HepG2 (cell line): ENCODE measurements around the gene APOC1. TPM values are rescaled to one million over a fixed set of nuclear protein-coding genes. Genes with fewer than 3 reads are reported as not detected.

Source experiments
- CEBPB ChIP-seq: IDR thresholded peaks from 2 replicates; pipeline ENCODE4 v1.6.1; 2011; ENCODE audit warnings: low read depth, low read length, improper control_type of control experiment, borderline replicate concordance
- FLYWCH1 ChIP-seq: sonication (generic); formaldehyde crosslinking; IDR thresholded peaks from 2 replicates; pipeline ENCODE4 v1.8.1; 2023; ENCODE audit warnings: mild to moderate bottlenecking, missing genetic modification reagents
- MED13 ChIP-seq: sonication (generic); formaldehyde crosslinking; IDR thresholded peaks from 2 replicates; pipeline ENCODE4 v1.5.0; 2020; ENCODE audit warnings: missing genetic modification reagents
- NFATC3 ChIP-seq: sonication (generic); formaldehyde crosslinking; IDR thresholded peaks from 2 replicates; pipeline ENCODE4 v1.5.1; 2020; ENCODE audit warnings: mild to moderate bottlenecking, missing genetic modification reagents
- SRF ChIP-seq: IDR thresholded peaks from 2 replicates; pipeline ENCODE4 v1.6.1; 2011; ENCODE audit warnings: mild to moderate bottlenecking, low read depth, low read length, moderate library complexity
- ZNF296 ChIP-seq: sonication (generic); formaldehyde crosslinking; conservative IDR thresholded peaks from 2 replicates; pipeline ENCODE4 v1.5.0; 2020; ENCODE audit warnings: mild to moderate bottlenecking, missing genetic modification reagents
- ZNF335 ChIP-seq: sonication (generic); formaldehyde crosslinking; IDR thresholded peaks from 2 replicates; pipeline ENCODE4 v1.4.0; 2020; ENCODE audit warnings: missing genetic modification reagents
- ZNF543 ChIP-seq: sonication (generic); formaldehyde crosslinking; IDR thresholded peaks from 2 replicates; pipeline ENCODE4 v1.4.0; 2020; ENCODE audit warnings: mild to moderate bottlenecking, missing genetic modification reagents
- ZNF550 ChIP-seq: sonication (generic); formaldehyde crosslinking; IDR thresholded peaks from 2 replicates; pipeline ENCODE4 v1.4.0; 2020; ENCODE audit warnings: mild to moderate bottlenecking, missing genetic modification reagents, borderline replicate concordance
- ZNF782 ChIP-seq: sonication (generic); formaldehyde crosslinking; IDR thresholded peaks from 2 replicates; pipeline ENCODE4 v1.4.0; 2020; ENCODE audit warnings: missing genetic modification reagents, mild to moderate bottlenecking, borderline replicate concordance
- polyA plus RNA-seq, 8 experiments: library from polyadenylated mRNA; depleted of rRNA in 3 of 8; stranded (reverse) in 7 of 8; unstranded in 1 of 8; fragments of >200 nt; fragmentation: Illumina TruSeq in 4 of 8; extraction: Trizol in 4 of 8; gene quantifications; 2 replicates each; pipeline versions ENCODE4 v1.2.1 to v1.2.3, GENCODE V29; 2011 to 2016; ENCODE audit warnings: low read depth in 4 of 8, missing spikeins in 1 of 8, mixed read lengths in 1 of 8; ENCODE audit not compliant: insufficient read depth in 1 of 8
- total RNA-seq, 5 experiments: library from RNA; depleted of rRNA; stranded (reverse); fragments of >200 nt; fragmentation: Illumina TruSeq; extraction: Trizol; gene quantifications; 2 replicates each; pipeline ENCODE4 v1.2.3, GENCODE V29; 2016; ENCODE audit warnings: low read depth in 1 of 5
- TF ChIP-seq, protein P1 (sequence below): sonication (generic); formaldehyde crosslinking; IDR thresholded peaks from 2 replicates; pipeline ENCODE4 v1.4.0; 2020; ENCODE audit warnings: missing genetic modification reagents, borderline replicate concordance
- TF ChIP-seq, protein P2 (sequence below): sonication (generic); formaldehyde crosslinking; IDR thresholded peaks from 2 replicates; pipeline ENCODE4 v1.9.0; 2021; ENCODE audit warnings: missing genetic modification reagents, borderline replicate concordance
- TF ChIP-seq, protein P3 (sequence below): IDR thresholded peaks from 2 replicates; pipeline ENCODE4 v1.6.1; 2016; ENCODE audit warnings: low read depth, missing genetic modification reagents, missing compliant biosample characterization
- TF ChIP-seq, protein P4 (sequence below): sonication (generic); formaldehyde crosslinking; IDR thresholded peaks from 2 replicates; pipeline ENCODE4 v1.9.0; 2022; ENCODE audit warnings: missing genetic modification reagents, mild to moderate bottlenecking, borderline replicate concordance

Gene APOC1
- total and polyA plus RNA-seq, 2 of the 13 experiments (the other 11 are each of a cell fraction or from before 2014, with no cell fraction given): 600 to 1,235 TPM

DNA sequence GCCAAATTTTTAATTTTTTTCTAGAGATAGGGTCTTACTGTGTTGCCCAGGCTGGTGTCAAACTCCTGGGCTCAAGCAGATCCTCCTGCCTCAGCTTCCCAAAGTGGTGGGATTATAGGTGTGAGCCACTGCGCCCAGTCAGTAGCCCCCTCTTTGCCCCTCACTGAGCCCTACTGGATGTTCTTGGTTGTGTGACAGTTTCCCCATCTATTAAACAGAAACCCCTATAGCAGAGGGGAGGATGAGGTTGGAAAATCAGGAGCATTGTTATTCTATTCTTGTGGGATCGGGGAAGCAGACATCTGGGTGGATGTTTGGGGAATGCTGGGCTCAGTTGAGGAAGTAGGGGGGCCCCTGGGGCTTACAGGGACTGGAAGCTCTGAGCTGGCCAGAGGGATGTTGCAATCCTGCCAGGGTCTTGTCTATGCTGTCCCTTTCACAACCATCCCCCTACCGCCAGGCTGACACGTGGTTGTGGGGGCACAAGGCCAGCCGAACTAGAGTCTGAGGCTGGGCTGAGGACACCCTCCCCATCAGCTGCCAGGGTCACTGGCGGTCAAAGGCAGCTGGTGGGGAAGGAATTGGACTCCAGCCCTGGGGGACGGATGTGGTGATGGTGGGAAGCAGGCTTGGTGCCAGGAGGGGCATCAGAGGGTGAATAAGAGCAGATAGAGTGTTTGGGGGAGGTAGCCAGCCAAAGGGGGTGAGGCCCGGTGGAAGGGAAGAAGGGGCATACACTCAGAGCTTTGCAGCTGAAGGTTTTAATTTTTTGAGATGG, 10.9 kb downstream of the APOC1 start (continued):
- TF ChIP-seq, protein P1, sequence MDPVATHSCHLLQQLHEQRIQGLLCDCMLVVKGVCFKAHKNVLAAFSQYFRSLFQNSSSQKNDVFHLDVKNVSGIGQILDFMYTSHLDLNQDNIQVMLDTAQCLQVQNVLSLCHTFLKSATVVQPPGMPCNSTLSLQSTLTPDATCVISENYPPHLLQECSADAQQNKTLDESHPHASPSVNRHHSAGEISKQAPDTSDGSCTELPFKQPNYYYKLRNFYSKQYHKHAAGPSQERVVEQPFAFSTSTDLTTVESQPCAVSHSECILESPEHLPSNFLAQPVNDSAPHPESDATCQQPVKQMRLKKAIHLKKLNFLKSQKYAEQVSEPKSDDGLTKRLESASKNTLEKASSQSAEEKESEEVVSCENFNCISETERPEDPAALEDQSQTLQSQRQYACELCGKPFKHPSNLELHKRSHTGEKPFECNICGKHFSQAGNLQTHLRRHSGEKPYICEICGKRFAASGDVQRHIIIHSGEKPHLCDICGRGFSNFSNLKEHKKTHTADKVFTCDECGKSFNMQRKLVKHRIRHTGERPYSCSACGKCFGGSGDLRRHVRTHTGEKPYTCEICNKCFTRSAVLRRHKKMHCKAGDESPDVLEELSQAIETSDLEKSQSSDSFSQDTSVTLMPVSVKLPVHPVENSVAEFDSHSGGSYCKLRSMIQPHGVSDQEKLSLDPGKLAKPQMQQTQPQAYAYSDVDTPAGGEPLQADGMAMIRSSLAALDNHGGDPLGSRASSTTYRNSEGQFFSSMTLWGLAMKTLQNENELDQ (CRISPR knock-in tag): no peak
- TF ChIP-seq ZNF543 (CRISPR knock-in tag): peak; percentile 93; the same call in 1 of the 2 replicates
- TF ChIP-seq, protein P2, sequence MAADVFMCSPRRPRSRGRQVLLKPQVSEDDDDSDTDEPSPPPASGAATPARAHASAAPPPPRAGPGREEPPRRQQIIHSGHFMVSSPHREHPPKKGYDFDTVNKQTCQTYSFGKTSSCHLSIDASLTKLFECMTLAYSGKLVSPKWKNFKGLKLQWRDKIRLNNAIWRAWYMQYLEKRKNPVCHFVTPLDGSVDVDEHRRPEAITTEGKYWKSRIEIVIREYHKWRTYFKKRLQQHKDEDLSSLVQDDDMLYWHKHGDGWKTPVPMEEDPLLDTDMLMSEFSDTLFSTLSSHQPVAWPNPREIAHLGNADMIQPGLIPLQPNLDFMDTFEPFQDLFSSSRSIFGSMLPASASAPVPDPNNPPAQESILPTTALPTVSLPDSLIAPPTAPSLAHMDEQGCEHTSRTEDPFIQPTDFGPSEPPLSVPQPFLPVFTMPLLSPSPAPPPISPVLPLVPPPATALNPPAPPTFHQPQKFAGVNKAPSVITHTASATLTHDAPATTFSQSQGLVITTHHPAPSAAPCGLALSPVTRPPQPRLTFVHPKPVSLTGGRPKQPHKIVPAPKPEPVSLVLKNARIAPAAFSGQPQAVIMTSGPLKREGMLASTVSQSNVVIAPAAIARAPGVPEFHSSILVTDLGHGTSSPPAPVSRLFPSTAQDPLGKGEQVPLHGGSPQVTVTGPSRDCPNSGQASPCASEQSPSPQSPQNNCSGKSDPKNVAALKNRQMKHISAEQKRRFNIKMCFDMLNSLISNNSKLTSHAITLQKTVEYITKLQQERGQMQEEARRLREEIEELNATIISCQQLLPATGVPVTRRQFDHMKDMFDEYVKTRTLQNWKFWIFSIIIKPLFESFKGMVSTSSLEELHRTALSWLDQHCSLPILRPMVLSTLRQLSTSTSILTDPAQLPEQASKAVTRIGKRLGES (CRISPR knock-in tag): peak; percentile 92
- peak; percentile 98 for TF ChIP-seq MED13 (CRISPR knock-in tag)
- TF ChIP-seq ZNF335: peak; percentile 70; the same call in 1 of the 2 replicates
- TF ChIP-seq ZNF782: peak; percentile 73; the same call in 1 of the 2 replicates
- peak; percentile 99 for TF ChIP-seq CEBPB
- TF ChIP-seq NFATC3 (CRISPR knock-in tag): no peak
- TF ChIP-seq SRF: no peak
- no peak for TF ChIP-seq FLYWCH1 (CRISPR knock-in tag)
- TF ChIP-seq ZNF550: no peak
- peak; percentile 88; the same call in 1 of the 2 replicates for TF ChIP-seq ZNF296 (CRISPR knock-in tag)
- TF ChIP-seq, protein P3, sequence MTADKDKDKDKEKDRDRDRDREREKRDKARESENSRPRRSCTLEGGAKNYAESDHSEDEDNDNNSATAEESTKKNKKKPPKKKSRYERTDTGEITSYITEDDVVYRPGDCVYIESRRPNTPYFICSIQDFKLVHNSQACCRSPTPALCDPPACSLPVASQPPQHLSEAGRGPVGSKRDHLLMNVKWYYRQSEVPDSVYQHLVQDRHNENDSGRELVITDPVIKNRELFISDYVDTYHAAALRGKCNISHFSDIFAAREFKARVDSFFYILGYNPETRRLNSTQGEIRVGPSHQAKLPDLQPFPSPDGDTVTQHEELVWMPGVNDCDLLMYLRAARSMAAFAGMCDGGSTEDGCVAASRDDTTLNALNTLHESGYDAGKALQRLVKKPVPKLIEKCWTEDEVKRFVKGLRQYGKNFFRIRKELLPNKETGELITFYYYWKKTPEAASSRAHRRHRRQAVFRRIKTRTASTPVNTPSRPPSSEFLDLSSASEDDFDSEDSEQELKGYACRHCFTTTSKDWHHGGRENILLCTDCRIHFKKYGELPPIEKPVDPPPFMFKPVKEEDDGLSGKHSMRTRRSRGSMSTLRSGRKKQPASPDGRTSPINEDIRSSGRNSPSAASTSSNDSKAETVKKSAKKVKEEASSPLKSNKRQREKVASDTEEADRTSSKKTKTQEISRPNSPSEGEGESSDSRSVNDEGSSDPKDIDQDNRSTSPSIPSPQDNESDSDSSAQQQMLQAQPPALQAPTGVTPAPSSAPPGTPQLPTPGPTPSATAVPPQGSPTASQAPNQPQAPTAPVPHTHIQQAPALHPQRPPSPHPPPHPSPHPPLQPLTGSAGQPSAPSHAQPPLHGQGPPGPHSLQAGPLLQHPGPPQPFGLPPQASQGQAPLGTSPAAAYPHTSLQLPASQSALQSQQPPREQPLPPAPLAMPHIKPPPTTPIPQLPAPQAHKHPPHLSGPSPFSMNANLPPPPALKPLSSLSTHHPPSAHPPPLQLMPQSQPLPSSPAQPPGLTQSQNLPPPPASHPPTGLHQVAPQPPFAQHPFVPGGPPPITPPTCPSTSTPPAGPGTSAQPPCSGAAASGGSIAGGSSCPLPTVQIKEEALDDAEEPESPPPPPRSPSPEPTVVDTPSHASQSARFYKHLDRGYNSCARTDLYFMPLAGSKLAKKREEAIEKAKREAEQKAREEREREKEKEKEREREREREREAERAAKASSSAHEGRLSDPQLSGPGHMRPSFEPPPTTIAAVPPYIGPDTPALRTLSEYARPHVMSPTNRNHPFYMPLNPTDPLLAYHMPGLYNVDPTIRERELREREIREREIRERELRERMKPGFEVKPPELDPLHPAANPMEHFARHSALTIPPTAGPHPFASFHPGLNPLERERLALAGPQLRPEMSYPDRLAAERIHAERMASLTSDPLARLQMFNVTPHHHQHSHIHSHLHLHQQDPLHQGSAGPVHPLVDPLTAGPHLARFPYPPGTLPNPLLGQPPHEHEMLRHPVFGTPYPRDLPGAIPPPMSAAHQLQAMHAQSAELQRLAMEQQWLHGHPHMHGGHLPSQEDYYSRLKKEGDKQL (CRISPR knock-in tag): peak; percentile 95
- TF ChIP-seq, protein P4, sequence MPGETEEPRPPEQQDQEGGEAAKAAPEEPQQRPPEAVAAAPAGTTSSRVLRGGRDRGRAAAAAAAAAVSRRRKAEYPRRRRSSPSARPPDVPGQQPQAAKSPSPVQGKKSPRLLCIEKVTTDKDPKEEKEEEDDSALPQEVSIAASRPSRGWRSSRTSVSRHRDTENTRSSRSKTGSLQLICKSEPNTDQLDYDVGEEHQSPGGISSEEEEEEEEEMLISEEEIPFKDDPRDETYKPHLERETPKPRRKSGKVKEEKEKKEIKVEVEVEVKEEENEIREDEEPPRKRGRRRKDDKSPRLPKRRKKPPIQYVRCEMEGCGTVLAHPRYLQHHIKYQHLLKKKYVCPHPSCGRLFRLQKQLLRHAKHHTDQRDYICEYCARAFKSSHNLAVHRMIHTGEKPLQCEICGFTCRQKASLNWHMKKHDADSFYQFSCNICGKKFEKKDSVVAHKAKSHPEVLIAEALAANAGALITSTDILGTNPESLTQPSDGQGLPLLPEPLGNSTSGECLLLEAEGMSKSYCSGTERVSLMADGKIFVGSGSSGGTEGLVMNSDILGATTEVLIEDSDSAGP (CRISPR knock-in tag): peak; percentile 94
